HepG2 (cell line): Measurements from ENCODE around the gene DGUOK. TPM values are rescaled to one million over a fixed set of nuclear protein-coding genes. Genes with fewer than 3 reads are reported as not detected.
A peak's percentile ranks its signal among the peaks of the same experiment; 100 is the strongest.

Source experiments
- HES4 ChIP-seq: sonication (generic); formaldehyde crosslinking; IDR thresholded peaks from 2 replicates; pipeline ENCODE4 v1.9.0; 2021; ENCODE audit warnings: mild to moderate bottlenecking, missing genetic modification reagents, borderline replicate concordance
- HOMEZ ChIP-seq: IDR thresholded peaks from 2 replicates; pipeline ENCODE4 v1.6.1; 2016; ENCODE audit warnings: low read depth
- SMAD3 ChIP-seq: sonication (generic); formaldehyde crosslinking; IDR thresholded peaks from 2 replicates; pipeline ENCODE4 v1.4.0; 2020; ENCODE audit warnings: missing genetic modification reagents
- SNRNP70 ChIP-seq: fragments of 200-400 bp; formaldehyde crosslinking; IDR thresholded peaks from 2 replicates; pipeline ENCODE4 v1.6.1; 2017; ENCODE audit warnings: mild to moderate bottlenecking, low read depth, low read length, moderate library complexity
- ZNF329 ChIP-seq: sonication (generic); formaldehyde crosslinking; IDR thresholded peaks from 2 replicates; pipeline ENCODE4 v1.9.0; 2021; ENCODE audit warnings: low read depth, mild to moderate bottlenecking, missing genetic modification reagents
- ZNF343 ChIP-seq: sonication (generic); formaldehyde crosslinking; IDR thresholded peaks from 2 replicates; pipeline ENCODE4 v1.4.0; 2020; ENCODE audit warnings: mild to moderate bottlenecking, missing genetic modification reagents
- ZNF770 ChIP-seq: sonication (generic); formaldehyde crosslinking; IDR thresholded peaks from 2 replicates; pipeline ENCODE4 v1.5.0; 2020; ENCODE audit warnings: mild to moderate bottlenecking, missing genetic modification reagents
- polyA plus RNA-seq, 8 experiments: library from polyadenylated mRNA; depleted of rRNA in 3 of 8; stranded (reverse) in 7 of 8; unstranded in 1 of 8; fragments of >200 nt; fragmentation: Illumina TruSeq in 4 of 8; extraction: Trizol in 4 of 8; gene quantifications; 2 replicates each; pipeline versions ENCODE4 v1.2.1 to v1.2.3, GENCODE V29; 2011 to 2016; ENCODE audit warnings: low read depth in 4 of 8, missing spikeins in 1 of 8, mixed read lengths in 1 of 8; ENCODE audit not compliant: insufficient read depth in 1 of 8
- total RNA-seq, 5 experiments: library from RNA; depleted of rRNA; stranded (reverse); fragments of >200 nt; fragmentation: Illumina TruSeq; extraction: Trizol; gene quantifications; 2 replicates each; pipeline ENCODE4 v1.2.3, GENCODE V29; 2016; ENCODE audit warnings: low read depth in 1 of 5
- TF ChIP-seq, protein P1 (sequence below): sonication (generic); formaldehyde crosslinking; IDR thresholded peaks from 2 replicates; pipeline ENCODE4 v1.4.0; 2020; ENCODE audit warnings: missing genetic modification reagents, mild to moderate bottlenecking, borderline replicate concordance
- TF ChIP-seq, protein P2 (sequence below): sonication (generic); formaldehyde crosslinking; IDR thresholded peaks from 2 replicates; pipeline ENCODE4 v1.4.0; 2020; ENCODE audit warnings: mild to moderate bottlenecking, missing genetic modification reagents, borderline replicate concordance
- TF ChIP-seq, protein P3 (sequence below): sonication (generic); formaldehyde crosslinking; IDR thresholded peaks from 2 replicates; pipeline ENCODE4 v1.8.1; 2023; ENCODE audit warnings: missing genetic modification reagents, mild to moderate bottlenecking, borderline replicate concordance
- TF ChIP-seq, protein P4 (sequence below): sonication (generic); formaldehyde crosslinking; IDR thresholded peaks from 2 replicates; pipeline ENCODE4 v1.8.1; 2022; ENCODE audit warnings: mild to moderate bottlenecking, missing genetic modification reagents

Gene DGUOK
- total and polyA plus RNA-seq, 2 of the 13 experiments (the other 11 are each of a cell fraction or from before 2014, with no cell fraction given) = 105 to 137 TPM

GRCh38 chr2:73987109-73987947 lies 60.6 kb downstream of the DGUOK start (continued):
- TF ChIP-seq, protein P1, sequence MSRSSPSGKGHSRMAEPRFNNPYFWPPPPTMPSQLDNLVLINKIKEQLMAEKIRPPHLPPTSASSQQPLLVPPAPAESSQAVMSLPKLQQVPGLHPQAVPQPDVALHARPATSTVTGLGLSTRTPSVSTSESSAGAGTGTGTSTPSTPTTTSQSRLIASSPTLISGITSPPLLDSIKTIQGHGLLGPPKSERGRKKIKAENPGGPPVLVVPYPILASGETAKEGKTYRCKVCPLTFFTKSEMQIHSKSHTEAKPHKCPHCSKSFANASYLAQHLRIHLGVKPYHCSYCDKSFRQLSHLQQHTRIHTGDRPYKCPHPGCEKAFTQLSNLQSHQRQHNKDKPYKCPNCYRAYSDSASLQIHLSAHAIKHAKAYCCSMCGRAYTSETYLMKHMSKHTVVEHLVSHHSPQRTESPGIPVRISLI (CRISPR knock-in tag) = no peak
- TF ChIP-seq HES4 (CRISPR knock-in tag) (no peak), ZNF770 (CRISPR knock-in tag) (no peak), ZNF343 (CRISPR knock-in tag) (no peak), HOMEZ (CRISPR knock-in tag) (no peak), ZNF329 (CRISPR knock-in tag) (no peak), SNRNP70 (no peak), SMAD3 (CRISPR knock-in tag) (no peak)
- TF ChIP-seq, protein P2, sequence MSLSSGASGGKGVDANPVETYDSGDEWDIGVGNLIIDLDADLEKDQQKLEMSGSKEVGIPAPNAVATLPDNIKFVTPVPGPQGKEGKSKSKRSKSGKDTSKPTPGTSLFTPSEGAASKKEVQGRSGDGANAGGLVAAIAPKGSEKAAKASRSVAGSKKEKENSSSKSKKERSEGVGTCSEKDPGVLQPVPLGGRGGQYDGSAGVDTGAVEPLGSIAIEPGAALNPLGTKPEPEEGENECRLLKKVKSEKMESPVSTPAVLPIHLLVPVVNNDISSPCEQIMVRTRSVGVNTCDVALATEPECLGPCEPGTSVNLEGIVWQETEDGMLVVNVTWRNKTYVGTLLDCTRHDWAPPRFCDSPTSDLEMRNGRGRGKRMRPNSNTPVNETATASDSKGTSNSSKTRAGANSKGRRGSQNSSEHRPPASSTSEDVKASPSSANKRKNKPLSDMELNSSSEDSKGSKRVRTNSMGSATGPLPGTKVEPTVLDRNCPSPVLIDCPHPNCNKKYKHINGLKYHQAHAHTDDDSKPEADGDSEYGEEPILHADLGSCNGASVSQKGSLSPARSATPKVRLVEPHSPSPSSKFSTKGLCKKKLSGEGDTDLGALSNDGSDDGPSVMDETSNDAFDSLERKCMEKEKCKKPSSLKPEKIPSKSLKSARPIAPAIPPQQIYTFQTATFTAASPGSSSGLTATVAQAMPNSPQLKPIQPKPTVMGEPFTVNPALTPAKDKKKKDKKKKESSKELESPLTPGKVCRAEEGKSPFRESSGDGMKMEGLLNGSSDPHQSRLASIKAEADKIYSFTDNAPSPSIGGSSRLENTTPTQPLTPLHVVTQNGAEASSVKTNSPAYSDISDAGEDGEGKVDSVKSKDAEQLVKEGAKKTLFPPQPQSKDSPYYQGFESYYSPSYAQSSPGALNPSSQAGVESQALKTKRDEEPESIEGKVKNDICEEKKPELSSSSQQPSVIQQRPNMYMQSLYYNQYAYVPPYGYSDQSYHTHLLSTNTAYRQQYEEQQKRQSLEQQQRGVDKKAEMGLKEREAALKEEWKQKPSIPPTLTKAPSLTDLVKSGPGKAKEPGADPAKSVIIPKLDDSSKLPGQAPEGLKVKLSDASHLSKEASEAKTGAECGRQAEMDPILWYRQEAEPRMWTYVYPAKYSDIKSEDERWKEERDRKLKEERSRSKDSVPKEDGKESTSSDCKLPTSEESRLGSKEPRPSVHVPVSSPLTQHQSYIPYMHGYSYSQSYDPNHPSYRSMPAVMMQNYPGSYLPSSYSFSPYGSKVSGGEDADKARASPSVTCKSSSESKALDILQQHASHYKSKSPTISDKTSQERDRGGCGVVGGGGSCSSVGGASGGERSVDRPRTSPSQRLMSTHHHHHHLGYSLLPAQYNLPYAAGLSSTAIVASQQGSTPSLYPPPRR (CRISPR knock-in tag) = peak; percentile 25; the same call in 1 of the 2 replicates
- TF ChIP-seq, protein P3, sequence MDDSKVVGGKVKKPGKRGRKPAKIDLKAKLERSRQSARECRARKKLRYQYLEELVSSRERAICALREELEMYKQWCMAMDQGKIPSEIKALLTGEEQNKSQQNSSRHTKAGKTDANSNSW = no peak
- TF ChIP-seq, protein P4, sequence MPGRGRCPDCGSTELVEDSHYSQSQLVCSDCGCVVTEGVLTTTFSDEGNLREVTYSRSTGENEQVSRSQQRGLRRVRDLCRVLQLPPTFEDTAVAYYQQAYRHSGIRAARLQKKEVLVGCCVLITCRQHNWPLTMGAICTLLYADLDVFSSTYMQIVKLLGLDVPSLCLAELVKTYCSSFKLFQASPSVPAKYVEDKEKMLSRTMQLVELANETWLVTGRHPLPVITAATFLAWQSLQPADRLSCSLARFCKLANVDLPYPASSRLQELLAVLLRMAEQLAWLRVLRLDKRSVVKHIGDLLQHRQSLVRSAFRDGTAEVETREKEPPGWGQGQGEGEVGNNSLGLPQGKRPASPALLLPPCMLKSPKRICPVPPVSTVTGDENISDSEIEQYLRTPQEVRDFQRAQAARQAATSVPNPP (CRISPR knock-in tag) = no peak
